ENCODE data around the gene MIER1.

DNA sequence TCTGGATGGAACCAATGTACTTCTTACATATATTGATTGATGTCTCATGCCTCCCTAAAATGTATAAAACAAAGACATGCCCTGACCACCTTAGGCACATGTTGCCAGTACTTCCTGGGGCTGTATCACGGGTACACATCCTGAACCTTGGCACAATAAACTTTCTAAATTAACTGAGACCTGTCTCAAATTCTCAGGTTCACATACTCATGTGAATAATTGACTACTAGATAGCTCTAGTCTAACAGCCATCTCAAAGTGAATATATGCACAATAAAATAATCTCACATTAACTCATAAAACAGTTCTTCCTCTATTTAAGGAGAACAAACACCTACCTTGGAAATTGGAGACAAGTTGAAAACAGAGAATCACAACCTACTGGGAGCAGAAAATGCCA is 5.7 kb upstream of the MIER1 start:
- TF ChIP-seq, protein P1, sequence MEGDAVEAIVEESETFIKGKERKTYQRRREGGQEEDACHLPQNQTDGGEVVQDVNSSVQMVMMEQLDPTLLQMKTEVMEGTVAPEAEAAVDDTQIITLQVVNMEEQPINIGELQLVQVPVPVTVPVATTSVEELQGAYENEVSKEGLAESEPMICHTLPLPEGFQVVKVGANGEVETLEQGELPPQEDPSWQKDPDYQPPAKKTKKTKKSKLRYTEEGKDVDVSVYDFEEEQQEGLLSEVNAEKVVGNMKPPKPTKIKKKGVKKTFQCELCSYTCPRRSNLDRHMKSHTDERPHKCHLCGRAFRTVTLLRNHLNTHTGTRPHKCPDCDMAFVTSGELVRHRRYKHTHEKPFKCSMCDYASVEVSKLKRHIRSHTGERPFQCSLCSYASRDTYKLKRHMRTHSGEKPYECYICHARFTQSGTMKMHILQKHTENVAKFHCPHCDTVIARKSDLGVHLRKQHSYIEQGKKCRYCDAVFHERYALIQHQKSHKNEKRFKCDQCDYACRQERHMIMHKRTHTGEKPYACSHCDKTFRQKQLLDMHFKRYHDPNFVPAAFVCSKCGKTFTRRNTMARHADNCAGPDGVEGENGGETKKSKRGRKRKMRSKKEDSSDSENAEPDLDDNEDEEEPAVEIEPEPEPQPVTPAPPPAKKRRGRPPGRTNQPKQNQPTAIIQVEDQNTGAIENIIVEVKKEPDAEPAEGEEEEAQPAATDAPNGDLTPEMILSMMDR (IDR thresholded peaks at IDR 0.05), result no peak
- TF ChIP-seq POLR2A (IDR thresholded peaks at IDR 0.05), result no peak
